ENCODE data around the gene HOGA1.

HOGA1 gene

GRCh38 chr10:97608991-97609561 lies 24.9 kb downstream of the HOGA1 start:
- H3K27ac ChIP-seq, result no peak overlapping the region
- TF ChIP-seq POLR2AphosphoS5 (IDR thresholded peaks at IDR 0.05; ENCODE audit: borderline replicate concordance, low read depth, low read length), result no peak
- TF ChIP-seq FOXP2 (optimal IDR thresholded peaks at IDR 0.05; ENCODE audit: control extremely low read depth, extremely low read length, insufficient read depth), result no peak
- no peak for TF ChIP-seq EZH2 (IDR thresholded peaks at IDR 0.05)

DNA sequence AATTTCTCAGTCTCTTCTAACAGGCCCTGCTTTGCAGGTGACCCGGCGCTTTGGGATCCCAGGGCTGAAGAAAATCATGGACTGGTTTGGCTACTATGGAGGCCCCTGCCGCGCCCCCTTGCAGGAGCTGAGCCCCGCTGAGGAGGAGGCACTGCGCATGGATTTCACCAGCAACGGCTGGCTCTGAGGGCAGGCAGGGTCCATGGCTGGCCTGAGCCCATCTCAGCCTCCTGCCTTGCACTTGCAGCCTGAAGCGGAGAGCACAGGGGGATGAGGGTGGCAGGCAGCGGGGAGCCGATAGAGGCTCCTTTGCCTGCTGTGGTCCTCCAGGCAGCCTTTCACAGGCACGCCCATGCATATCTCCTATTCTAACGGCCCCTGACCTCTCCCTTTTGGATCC lies 27.3 kb downstream of the HOGA1 start:
- Histone ChIP-seq H3K36me3 (ENCODE audit: insufficient read depth, low read length) (no peaks in the 10 kb centered on the region), H3K9ac (ENCODE audit: insufficient read length) (no peak overlapping the region), H3K9me3 (ENCODE audit: low read depth, low read length) (no peaks in the 10 kb centered on the region), H3K27ac (no peak overlapping the region), H3K4me3 (no peak overlapping the region)
- TF ChIP-seq POLR2AphosphoS5 (IDR thresholded peaks at IDR 0.05; ENCODE audit: borderline replicate concordance, low read depth, low read length), result no peak
- no peak for TF ChIP-seq FOXP2 (optimal IDR thresholded peaks at IDR 0.05; ENCODE audit: control extremely low read depth, extremely low read length, insufficient read depth)
- TF ChIP-seq EZH2 (IDR thresholded peaks at IDR 0.05), result no peak
- DNase-seq (ENCODE audit: low read depth, low spot score), result no peak

More at GRCh38 chr10:97608991-97609561, 24.9 kb downstream of the HOGA1 start:
- no peaks in the 10 kb centered on the region for H3K36me3 ChIP-seq (ENCODE audit: insufficient read depth, low read length)
- H3K4me3 ChIP-seq, result no peak overlapping the region
- no peak for DNase-seq (ENCODE audit: low read depth, low spot score)
- H3K9ac ChIP-seq (ENCODE audit: insufficient read length), result no peak overlapping the region
- H3K9me3 ChIP-seq (ENCODE audit: low read depth, low read length), result no peaks in the 10 kb centered on the region

- no peak overlapping the region for H3K9ac ChIP-seq (ENCODE audit: insufficient read length)
- TF ChIP-seq EZH2 (IDR thresholded peaks at IDR 0.05) (no peak), POLR2AphosphoS5 (IDR thresholded peaks at IDR 0.05; ENCODE audit: borderline replicate concordance, low read depth, low read length) (no peak), FOXP2 (optimal IDR thresholded peaks at IDR 0.05; ENCODE audit: control extremely low read depth, extremely low read length, insufficient read depth) (no peak)
- no peak overlapping the region for H3K27ac ChIP-seq
- H3K36me3 ChIP-seq (ENCODE audit: insufficient read depth, low read length), result no peaks in the 10 kb centered on the region
- DNase-seq (ENCODE audit: low read depth, low spot score), result no peak
- no peak overlapping the region for H3K4me3 ChIP-seq
- H3K9me3 ChIP-seq (ENCODE audit: low read depth, low read length), result no peaks in the 10 kb centered on the region
These were observed 28.2 kb downstream of the HOGA1 start for GRCh38 chr10:97612386-97612785.

DNA sequence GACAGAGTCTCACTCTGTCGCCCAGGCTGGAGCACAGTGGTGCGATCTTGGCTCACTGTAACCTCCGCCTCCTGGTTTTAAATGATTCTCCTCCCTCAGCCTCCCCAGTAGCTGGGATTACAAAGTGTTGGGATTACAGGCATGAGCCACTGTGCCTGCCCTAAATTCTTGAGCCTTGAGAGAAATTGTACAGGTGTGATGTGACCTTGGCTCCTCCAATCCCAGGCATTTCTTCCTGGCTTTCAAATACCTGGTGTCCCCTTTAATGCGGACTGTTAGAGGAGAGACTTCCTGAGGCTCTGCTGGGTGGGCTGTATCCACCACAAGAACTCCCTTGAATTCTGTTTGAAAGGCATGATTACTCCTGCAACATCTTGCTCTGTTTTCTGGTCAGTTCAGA lies 34.1 kb downstream of the HOGA1 start:
- no peak overlapping the region for H3K9ac ChIP-seq (ENCODE audit: insufficient read length)
- no peak overlapping the region for H3K4me3 ChIP-seq
- DNase-seq (ENCODE audit: low read depth, low spot score), result no peak
- H3K36me3 ChIP-seq (ENCODE audit: insufficient read depth, low read length), result no peaks in the 10 kb centered on the region
- no peaks in the 10 kb centered on the region for H3K9me3 ChIP-seq (ENCODE audit: low read depth, low read length)
- TF ChIP-seq FOXP2 (optimal IDR thresholded peaks at IDR 0.05; ENCODE audit: control extremely low read depth, extremely low read length, insufficient read depth) (no peak), POLR2AphosphoS5 (IDR thresholded peaks at IDR 0.05; ENCODE audit: borderline replicate concordance, low read depth, low read length) (no peak), EZH2 (IDR thresholded peaks at IDR 0.05) (no peak)
- H3K27ac ChIP-seq, result no peak overlapping the region

GRCh38 chr10:97618733-97619132 lies 34.5 kb downstream of the HOGA1 start:
- no peak overlapping the region for H3K27ac ChIP-seq
- no peak overlapping the region for H3K4me3 ChIP-seq
- TF ChIP-seq POLR2AphosphoS5 (IDR thresholded peaks at IDR 0.05; ENCODE audit: borderline replicate concordance, low read depth, low read length) (no peak), FOXP2 (optimal IDR thresholded peaks at IDR 0.05; ENCODE audit: control extremely low read depth, extremely low read length, insufficient read depth) (no peak), EZH2 (IDR thresholded peaks at IDR 0.05) (no peak)
- DNase-seq (ENCODE audit: low read depth, low spot score), result no peak
- no peaks in the 10 kb centered on the region for H3K9me3 ChIP-seq (ENCODE audit: low read depth, low read length)
- H3K9ac ChIP-seq (ENCODE audit: insufficient read length), result no peak overlapping the region
- no peaks in the 10 kb centered on the region for H3K36me3 ChIP-seq (ENCODE audit: insufficient read depth, low read length)

DNA sequence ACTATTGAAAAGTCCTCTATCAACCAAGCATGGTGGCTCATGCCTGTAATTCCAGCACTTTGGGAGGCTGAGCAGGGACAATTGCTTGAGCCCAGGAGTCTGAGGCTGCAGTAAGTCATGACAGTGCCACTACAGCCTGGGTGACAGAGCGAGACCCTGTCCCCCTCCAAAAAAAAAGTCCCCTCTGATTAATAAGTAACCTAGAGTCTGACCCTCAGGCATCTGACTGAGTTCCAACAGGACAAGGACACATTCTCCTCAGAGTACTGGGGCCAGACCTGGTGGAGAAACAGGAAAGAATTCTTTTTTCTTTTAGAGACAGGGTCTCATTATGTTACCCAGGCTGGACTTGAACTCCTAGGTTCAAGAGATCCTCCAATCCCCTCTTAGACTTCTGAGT lies 39.1 kb downstream of the HOGA1 start:
- Histone ChIP-seq H3K27ac (no peak overlapping the region), H3K4me3 (no peak overlapping the region), H3K9ac (ENCODE audit: insufficient read length) (no peak overlapping the region), H3K36me3 (ENCODE audit: insufficient read depth, low read length) (no peaks in the 10 kb centered on the region), H3K9me3 (ENCODE audit: low read depth, low read length) (no peaks in the 10 kb centered on the region)
- no peak for TF ChIP-seq EZH2 (IDR thresholded peaks at IDR 0.05)
- TF ChIP-seq FOXP2 (optimal IDR thresholded peaks at IDR 0.05; ENCODE audit: control extremely low read depth, extremely low read length, insufficient read depth), result no peak
- no peak for TF ChIP-seq POLR2AphosphoS5 (IDR thresholded peaks at IDR 0.05; ENCODE audit: borderline replicate concordance, low read depth, low read length)
- no peak for DNase-seq (ENCODE audit: low read depth, low spot score)

GRCh38 chr10:97627731-97628130 lies 43.5 kb downstream of the HOGA1 start:
- Histone ChIP-seq H3K9ac (ENCODE audit: insufficient read length) (no peak overlapping the region), H3K27ac (no peak overlapping the region), H3K36me3 (ENCODE audit: insufficient read depth, low read length) (no peaks in the 10 kb centered on the region), H3K4me3 (no peak overlapping the region), H3K9me3 (ENCODE audit: low read depth, low read length) (no peaks in the 10 kb centered on the region)
- no peak for DNase-seq (ENCODE audit: low read depth, low spot score)
- no peak for TF ChIP-seq EZH2 (IDR thresholded peaks at IDR 0.05)

DNA sequence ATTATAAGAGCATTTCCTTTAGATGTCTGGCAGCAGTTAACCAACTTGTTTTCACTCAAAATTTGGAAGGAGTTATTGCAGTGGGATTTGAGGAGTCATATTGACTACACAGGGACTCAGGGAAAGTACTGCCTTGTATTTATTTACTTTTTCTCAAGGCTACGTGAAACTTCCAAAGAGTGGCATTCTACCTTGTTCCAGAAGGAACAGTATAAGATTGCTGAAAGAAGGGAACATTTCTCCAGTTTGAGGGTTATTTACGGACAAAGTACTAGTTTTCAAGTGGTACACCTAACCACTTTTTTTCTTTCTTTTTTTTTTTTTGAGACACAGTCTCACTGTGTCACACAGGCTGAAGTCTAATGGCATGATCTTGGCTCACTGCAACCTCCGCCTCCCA lies 44.0 kb downstream of the HOGA1 start:
- Histone ChIP-seq H3K4me3 (no peak overlapping the region), H3K9ac (ENCODE audit: insufficient read length) (no peak overlapping the region), H3K9me3 (ENCODE audit: low read depth, low read length) (no peaks in the 10 kb centered on the region), H3K36me3 (ENCODE audit: insufficient read depth, low read length) (no peaks in the 10 kb centered on the region), H3K27ac (no peak overlapping the region)
- DNase-seq (ENCODE audit: low read depth, low spot score), result no peak
- TF ChIP-seq FOXP2 (optimal IDR thresholded peaks at IDR 0.05; ENCODE audit: control extremely low read depth, extremely low read length, insufficient read depth), result no peak
- no peak for TF ChIP-seq EZH2 (IDR thresholded peaks at IDR 0.05)
- no peak for TF ChIP-seq POLR2AphosphoS5 (IDR thresholded peaks at IDR 0.05; ENCODE audit: borderline replicate concordance, low read depth, low read length)

DNA sequence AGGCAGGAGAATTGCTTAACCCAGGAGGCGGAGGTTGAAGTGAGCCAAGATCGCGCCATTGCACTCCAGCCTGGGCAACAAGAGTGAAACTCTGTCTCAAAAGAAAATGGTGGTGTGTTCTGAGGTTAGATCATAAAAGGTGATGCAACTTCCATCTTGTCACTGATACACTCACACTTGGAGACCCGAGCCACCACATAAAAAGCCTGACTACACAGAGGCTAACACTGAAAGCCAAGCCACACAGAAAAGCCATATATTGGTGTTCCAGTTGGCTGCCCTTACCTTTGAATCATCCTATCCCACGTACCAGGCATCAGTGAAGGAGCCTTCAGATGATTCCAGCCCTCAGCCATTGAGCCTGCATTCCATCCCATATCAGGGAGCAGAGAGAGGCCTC lies 45.1 kb downstream of the HOGA1 start:
- Histone ChIP-seq H3K9me3 (ENCODE audit: low read depth, low read length) (no peaks in the 10 kb centered on the region), H3K27ac (no peak overlapping the region), H3K36me3 (ENCODE audit: insufficient read depth, low read length) (no peaks in the 10 kb centered on the region), H3K9ac (ENCODE audit: insufficient read length) (no peak overlapping the region), H3K4me3 (no peak overlapping the region)
- DNase-seq (ENCODE audit: low read depth, low spot score), result no peak
- TF ChIP-seq POLR2AphosphoS5 (IDR thresholded peaks at IDR 0.05; ENCODE audit: borderline replicate concordance, low read depth, low read length) (no peak), EZH2 (IDR thresholded peaks at IDR 0.05) (no peak), FOXP2 (optimal IDR thresholded peaks at IDR 0.05; ENCODE audit: control extremely low read depth, extremely low read length, insufficient read depth) (no peak)
